ENCODE data around the gene PTPRT.

PTPRT gene

GRCh38 chr20:42399802-42400201 lies 789.9 kb downstream of the PTPRT start:
- TF ChIP-seq CTCF (IDR thresholded peaks at IDR 0.05), result no peak
- H3K27ac Mint-ChIP-seq, result no peak overlapping the region
- no peaks in the 10 kb centered on the region for H3K4me1 Mint-ChIP-seq
- H3K9me3 Mint-ChIP-seq, result no peaks in the 10 kb centered on the region
- H3K27me3 Mint-ChIP-seq (ENCODE audit: low read depth, poor library complexity), result peaks cover 7% of the 10 kb centered on the region
- DNase-seq, result no peak
- no peaks in the 10 kb centered on the region for H3K36me3 Mint-ChIP-seq (ENCODE audit: low read depth)
- H3K4me3 Mint-ChIP-seq, result no peak overlapping the region

- no peak overlapping the region for H3K4me3 Mint-ChIP-seq
- peaks cover 8% of the 10 kb centered on the region for H3K9me3 Mint-ChIP-seq
- TF ChIP-seq CTCF (IDR thresholded peaks at IDR 0.05), result no peak
- H3K4me1 Mint-ChIP-seq, result no peaks in the 10 kb centered on the region
- H3K36me3 Mint-ChIP-seq (ENCODE audit: low read depth), result no peaks in the 10 kb centered on the region
- no peak overlapping the region for H3K27ac Mint-ChIP-seq
- no peaks in the 10 kb centered on the region for H3K27me3 Mint-ChIP-seq (ENCODE audit: low read depth, poor library complexity)
- no peak for DNase-seq
These were observed 797.3 kb downstream of the PTPRT start for GRCh38 chr20:42392442-42392841.

- no peaks in the 10 kb centered on the region for H3K36me3 Mint-ChIP-seq (ENCODE audit: low read depth)
- no peak for TF ChIP-seq CTCF (IDR thresholded peaks at IDR 0.05)
- H3K27me3 Mint-ChIP-seq (ENCODE audit: low read depth, poor library complexity), result no peaks in the 10 kb centered on the region
- no peak for DNase-seq
- peaks cover 8% of the 10 kb centered on the region for H3K9me3 Mint-ChIP-seq
- no peaks in the 10 kb centered on the region for H3K4me1 Mint-ChIP-seq
- no peak overlapping the region for H3K4me3 Mint-ChIP-seq
- no peak overlapping the region for H3K27ac Mint-ChIP-seq
These were observed 797.9 kb downstream of the PTPRT start for GRCh38 chr20:42391807-42392206.

- TF ChIP-seq CTCF (IDR thresholded peaks at IDR 0.05), result no peak
- no peak for DNase-seq
- H3K9me3 Mint-ChIP-seq, result peaks cover under 1% of the 10 kb centered on the region
- H3K4me1 Mint-ChIP-seq, result peaks cover 6% of the 10 kb centered on the region
- H3K36me3 Mint-ChIP-seq (ENCODE audit: low read depth), result no peaks in the 10 kb centered on the region
- no peak overlapping the region for H3K4me3 Mint-ChIP-seq
- H3K27me3 Mint-ChIP-seq (ENCODE audit: low read depth, poor library complexity), result peaks cover 9% of the 10 kb centered on the region
- H3K27ac Mint-ChIP-seq, result no peak overlapping the region
These were observed 809.4 kb downstream of the PTPRT start for GRCh38 chr20:42380287-42380686.

GRCh38 chr20:42379385-42379784 lies 810.3 kb downstream of the PTPRT start:
- H3K4me3 Mint-ChIP-seq, result no peak overlapping the region
- H3K27ac Mint-ChIP-seq, result no peak overlapping the region
- H3K36me3 Mint-ChIP-seq (ENCODE audit: low read depth), result no peaks in the 10 kb centered on the region
- no peaks in the 10 kb centered on the region for H3K9me3 Mint-ChIP-seq
- H3K4me1 Mint-ChIP-seq, result peaks cover 6% of the 10 kb centered on the region
- peaks cover 4% of the 10 kb centered on the region for H3K27me3 Mint-ChIP-seq (ENCODE audit: low read depth, poor library complexity)
- no peak for DNase-seq
- TF ChIP-seq CTCF (IDR thresholded peaks at IDR 0.05), result no peak

GRCh38 chr20:42378826-42379225 lies 810.9 kb downstream of the PTPRT start:
- H3K9me3 Mint-ChIP-seq, result no peaks in the 10 kb centered on the region

More at GRCh38 chr20:42378826-42379225, 810.9 kb downstream of the PTPRT start:
- Mint-ChIP-seq H3K4me3 (no peak overlapping the region), H3K27ac (no peak overlapping the region), H3K27me3 (ENCODE audit: low read depth, poor library complexity) (peaks cover 4% of the 10 kb centered on the region), H3K4me1 (peaks cover 6% of the 10 kb centered on the region), H3K36me3 (ENCODE audit: low read depth) (no peaks in the 10 kb centered on the region)
- DNase-seq, result no peak
- TF ChIP-seq CTCF (IDR thresholded peaks at IDR 0.05), result no peak

All from nephron progenitor cell (in vitro differentiated cells).